Nephron progenitor cell (in vitro differentiated cells): Measurements from ENCODE around the gene LITAF.

Experiments
- DNase-seq: peaks from one replicate; pipeline ENCODE4 v3.0.0; 2021
- H3K27ac Mint-ChIP-seq: 2 replicates; pipeline ENCODE4 v1.8.0; 2021; ENCODE audit warnings: mild to moderate bottlenecking, moderate library complexity, mixed read lengths
- H3K27me3 Mint-ChIP-seq: 2 replicates; pipeline ENCODE4 v1.8.0; 2021; ENCODE audit warnings: mild to moderate bottlenecking, low read depth, mixed read lengths; ENCODE audit not compliant: poor library complexity
- H3K36me3 Mint-ChIP-seq: 2 replicates; pipeline ENCODE4 v1.8.0; 2021; ENCODE audit warnings: low read depth, mixed read lengths
- H3K4me1 Mint-ChIP-seq: 2 replicates; pipeline ENCODE4 v1.8.0; 2021; ENCODE audit warnings: mixed read lengths
- H3K4me3 Mint-ChIP-seq: 2 replicates; pipeline ENCODE4 v1.8.0; 2021; ENCODE audit warnings: mild to moderate bottlenecking, moderate library complexity, mixed read lengths
- H3K9me3 Mint-ChIP-seq: 2 replicates; pipeline ENCODE4 v1.8.0; 2021; ENCODE audit warnings: mild to moderate bottlenecking, moderate library complexity, mixed read lengths
- TF ChIP-seq, protein P1 (sequence below): fragments of 200-600 bp; sonication (generic); IDR thresholded peaks from 2 replicates; pipeline ENCODE4 v1.5.0; 2021; ENCODE audit warnings: antibody characterized with exemption

Gene LITAF

DNA sequence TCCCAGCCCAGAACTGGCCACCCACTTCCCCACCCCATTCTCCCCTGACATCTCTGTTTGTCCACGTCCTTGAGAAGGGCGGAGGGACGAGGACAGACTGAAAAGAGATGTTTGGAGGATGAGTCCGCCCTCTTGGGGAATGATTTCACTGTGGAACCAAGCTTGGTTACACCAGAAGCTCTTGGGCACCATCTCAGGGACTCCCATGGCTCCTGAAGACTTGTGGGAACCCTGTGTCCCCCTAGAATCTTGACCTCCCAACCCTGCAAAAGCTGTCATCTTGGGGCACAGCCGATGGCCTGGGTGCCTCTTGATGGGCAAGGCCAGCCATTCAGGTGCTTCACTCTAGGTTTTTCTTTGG is 25.9 kb upstream of the LITAF start:
- H3K36me3 Mint-ChIP-seq = no peaks in the 10 kb centered on the region
- H3K4me1 Mint-ChIP-seq = peaks cover 47% of the 10 kb centered on the region
- no peak overlapping the region for H3K4me3 Mint-ChIP-seq
- TF ChIP-seq, protein P1, sequence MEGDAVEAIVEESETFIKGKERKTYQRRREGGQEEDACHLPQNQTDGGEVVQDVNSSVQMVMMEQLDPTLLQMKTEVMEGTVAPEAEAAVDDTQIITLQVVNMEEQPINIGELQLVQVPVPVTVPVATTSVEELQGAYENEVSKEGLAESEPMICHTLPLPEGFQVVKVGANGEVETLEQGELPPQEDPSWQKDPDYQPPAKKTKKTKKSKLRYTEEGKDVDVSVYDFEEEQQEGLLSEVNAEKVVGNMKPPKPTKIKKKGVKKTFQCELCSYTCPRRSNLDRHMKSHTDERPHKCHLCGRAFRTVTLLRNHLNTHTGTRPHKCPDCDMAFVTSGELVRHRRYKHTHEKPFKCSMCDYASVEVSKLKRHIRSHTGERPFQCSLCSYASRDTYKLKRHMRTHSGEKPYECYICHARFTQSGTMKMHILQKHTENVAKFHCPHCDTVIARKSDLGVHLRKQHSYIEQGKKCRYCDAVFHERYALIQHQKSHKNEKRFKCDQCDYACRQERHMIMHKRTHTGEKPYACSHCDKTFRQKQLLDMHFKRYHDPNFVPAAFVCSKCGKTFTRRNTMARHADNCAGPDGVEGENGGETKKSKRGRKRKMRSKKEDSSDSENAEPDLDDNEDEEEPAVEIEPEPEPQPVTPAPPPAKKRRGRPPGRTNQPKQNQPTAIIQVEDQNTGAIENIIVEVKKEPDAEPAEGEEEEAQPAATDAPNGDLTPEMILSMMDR = no peak
- peaks cover 28% of the 10 kb centered on the region for H3K27me3 Mint-ChIP-seq
- H3K27ac Mint-ChIP-seq = no peak overlapping the region
- no peaks in the 10 kb centered on the region for H3K9me3 Mint-ChIP-seq
- no peak for DNase-seq

DNA sequence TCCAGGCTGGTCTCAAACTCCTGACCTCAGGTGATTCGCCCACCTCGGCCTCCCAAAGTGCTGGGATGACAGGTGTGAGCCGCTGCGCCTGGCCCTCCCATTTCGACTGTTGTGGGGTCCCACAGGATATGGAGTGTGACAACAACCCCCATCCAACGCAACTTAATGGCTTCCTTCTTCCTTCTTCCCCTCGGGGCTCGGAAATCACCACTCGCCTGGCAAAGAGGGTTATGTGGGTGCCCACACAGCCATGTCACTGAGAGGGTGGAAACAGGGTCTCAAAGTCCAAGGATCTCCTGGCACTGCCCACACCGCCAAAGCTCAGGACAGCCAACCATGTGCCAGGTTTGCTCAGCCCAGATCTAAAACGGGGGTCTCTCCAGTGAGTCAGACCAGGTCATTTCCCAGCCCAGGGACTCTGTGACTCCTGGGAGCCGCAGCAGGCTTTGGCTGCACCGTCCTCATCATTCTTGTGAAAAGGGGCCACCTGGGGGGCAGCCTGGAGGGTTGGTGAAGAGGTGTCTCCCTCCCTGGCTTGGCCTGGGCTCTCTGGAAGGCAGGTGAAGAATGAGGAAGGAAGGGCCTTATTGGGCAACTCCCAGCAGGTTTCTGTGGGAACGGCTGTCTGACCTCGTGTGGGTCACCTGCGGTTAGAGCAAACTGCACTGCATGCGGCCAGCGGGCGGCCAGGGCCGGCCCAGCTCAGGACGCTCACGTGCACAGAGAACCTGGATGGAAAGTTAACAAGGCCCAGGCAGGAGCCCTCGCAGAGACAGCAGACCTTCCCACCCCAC is 25.3 kb upstream of the LITAF start:
- Mint-ChIP-seq H3K4me1 (peaks cover 50% of the 10 kb centered on the region), H3K9me3 (no peaks in the 10 kb centered on the region), H3K27me3 (peaks cover 28% of the 10 kb centered on the region), H3K4me3 (no peak overlapping the region), H3K27ac (no peak overlapping the region), H3K36me3 (no peaks in the 10 kb centered on the region)
- DNase-seq = no peak
- TF ChIP-seq, protein P1 = no peak

DNA sequence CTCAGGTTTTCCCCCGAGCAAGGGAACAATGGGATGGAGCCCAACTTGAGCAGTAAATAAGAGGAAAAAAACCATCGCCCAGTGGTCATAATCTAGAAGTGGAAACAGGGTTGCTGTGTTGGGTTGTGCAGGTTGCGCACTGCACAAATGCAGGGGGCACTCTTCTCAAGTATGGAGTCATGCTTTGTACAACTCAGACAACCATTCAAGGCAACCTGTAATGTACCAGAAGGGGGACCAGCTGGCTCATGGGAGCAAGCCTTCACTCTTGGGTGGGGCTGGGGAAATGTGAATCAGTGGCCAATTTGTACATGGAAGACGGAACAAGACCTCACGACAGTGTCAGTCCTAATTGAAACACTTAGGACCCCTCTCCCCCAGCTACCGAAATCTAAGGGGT is 23.9 kb upstream of the LITAF start:
- peaks cover 50% of the 10 kb centered on the region for H3K4me1 Mint-ChIP-seq
- TF ChIP-seq, protein P1 = no peak
- no peaks in the 10 kb centered on the region for H3K36me3 Mint-ChIP-seq
- H3K27me3 Mint-ChIP-seq = peaks cover 21% of the 10 kb centered on the region
- H3K9me3 Mint-ChIP-seq = no peaks in the 10 kb centered on the region
- DNase-seq = no peak
- peak overlapping the region; percentile 86 for H3K27ac Mint-ChIP-seq
- no peak overlapping the region for H3K4me3 Mint-ChIP-seq

DNA sequence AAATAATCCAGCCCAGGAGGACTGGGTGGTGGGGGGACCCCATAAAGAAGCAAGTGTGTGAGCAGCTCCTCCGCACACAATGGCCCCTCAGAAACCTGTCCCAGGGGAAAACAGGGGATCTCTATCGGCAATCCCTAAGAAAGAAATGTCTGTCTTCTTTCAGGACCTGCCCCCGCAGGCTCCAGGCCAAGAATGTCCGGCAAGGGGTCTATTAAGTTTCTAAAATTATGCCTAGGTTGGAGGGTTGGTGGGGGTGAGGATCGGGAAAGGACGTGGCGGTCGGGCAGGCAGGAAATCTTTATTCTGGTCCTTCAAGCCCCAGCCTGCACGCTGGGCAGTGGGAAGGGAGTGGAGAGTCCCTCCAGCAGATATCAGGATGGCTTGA is 23.4 kb upstream of the LITAF start:
- H3K27me3 Mint-ChIP-seq = peaks cover 17% of the 10 kb centered on the region
- no peak overlapping the region for H3K4me3 Mint-ChIP-seq
- TF ChIP-seq, protein P1 = no peak
- H3K9me3 Mint-ChIP-seq = no peaks in the 10 kb centered on the region
- H3K4me1 Mint-ChIP-seq = peaks cover 51% of the 10 kb centered on the region
- no peak for DNase-seq
- no peaks in the 10 kb centered on the region for H3K36me3 Mint-ChIP-seq
- peak overlapping the region; percentile 86 for H3K27ac Mint-ChIP-seq

DNA sequence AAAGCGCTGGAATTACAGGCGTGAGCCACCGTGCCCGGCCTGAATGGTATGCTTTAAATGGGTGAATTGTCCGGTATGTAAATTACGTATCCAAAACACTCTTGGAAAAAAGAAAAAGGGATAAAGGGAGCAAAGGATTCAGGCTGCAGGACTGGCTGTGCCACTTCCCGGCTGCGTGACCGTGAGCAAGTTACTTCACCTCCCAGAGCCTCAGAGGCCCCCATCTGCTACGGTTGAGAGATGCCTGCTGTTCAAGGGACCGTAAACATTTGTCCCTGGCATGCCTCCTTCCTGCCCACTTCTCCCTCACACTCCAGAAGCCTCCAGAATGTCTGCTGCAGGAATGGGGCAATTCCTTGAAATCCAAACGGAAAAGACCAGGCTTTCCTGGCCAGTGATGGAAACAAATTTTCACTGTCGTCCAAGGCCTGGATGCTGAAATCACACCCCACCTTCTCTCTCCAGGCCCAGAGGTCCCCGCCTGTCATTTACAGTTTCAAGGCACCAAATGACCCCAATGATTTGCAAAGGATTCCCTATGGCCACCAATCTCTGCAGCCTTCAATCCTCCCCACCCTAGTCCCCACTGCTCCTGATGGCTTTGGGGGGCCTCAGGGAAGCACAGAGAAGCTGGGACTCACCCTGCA is 22.9 kb upstream of the LITAF start:
- TF ChIP-seq, protein P1 = no peak
- peak overlapping the region; percentile 36 for H3K4me3 Mint-ChIP-seq
- peaks cover 20% of the 10 kb centered on the region for H3K27me3 Mint-ChIP-seq
- no peaks in the 10 kb centered on the region for H3K9me3 Mint-ChIP-seq
- H3K27ac Mint-ChIP-seq = peak overlapping the region; percentile 86
- peak; percentile 48 for DNase-seq
- no peaks in the 10 kb centered on the region for H3K36me3 Mint-ChIP-seq
- peaks cover 56% of the 10 kb centered on the region for H3K4me1 Mint-ChIP-seq

DNA sequence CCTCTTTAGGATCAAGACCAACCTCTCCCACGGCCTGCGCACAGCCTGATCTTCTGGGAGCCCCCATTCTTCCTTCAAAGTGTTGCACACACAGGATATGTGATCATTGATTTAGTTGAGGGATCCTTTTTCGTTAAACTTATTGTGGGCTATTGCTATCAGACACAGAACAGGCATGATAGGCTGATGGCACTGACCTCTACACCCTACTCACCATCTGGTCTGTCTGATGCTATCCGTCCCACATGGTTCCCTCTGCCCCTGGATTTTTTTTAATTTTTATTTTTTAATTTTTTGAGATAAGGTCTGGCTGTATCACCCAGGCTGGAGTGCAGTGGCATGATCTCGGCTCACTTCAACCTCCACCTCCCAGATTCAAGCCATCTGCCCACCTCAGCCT is 19.2 kb upstream of the LITAF start:
- Mint-ChIP-seq H3K27ac (no peak overlapping the region), H3K9me3 (no peaks in the 10 kb centered on the region), H3K27me3 (peaks cover 20% of the 10 kb centered on the region), H3K36me3 (no peaks in the 10 kb centered on the region), H3K4me3 (no peak overlapping the region), H3K4me1 (peaks cover 54% of the 10 kb centered on the region)
- TF ChIP-seq, protein P1 = no peak
- DNase-seq = no peak
